HG03460 (cell line): Measurements from ENCODE around the gene PDGFRA.
"Not testable (repeated sequence)": the region's sequence is repeated elsewhere in the genome, so short reads cannot be mapped to it uniquely, and the experiment has no call there.

Experiments used
- ATAC-seq: cut with Tn5 transposase; IDR thresholded peaks from one replicate; pipeline ENCODE4 v1.9.1; 2021; ENCODE audit not compliant: unreplicated experiment

PDGFRA gene

DNA sequence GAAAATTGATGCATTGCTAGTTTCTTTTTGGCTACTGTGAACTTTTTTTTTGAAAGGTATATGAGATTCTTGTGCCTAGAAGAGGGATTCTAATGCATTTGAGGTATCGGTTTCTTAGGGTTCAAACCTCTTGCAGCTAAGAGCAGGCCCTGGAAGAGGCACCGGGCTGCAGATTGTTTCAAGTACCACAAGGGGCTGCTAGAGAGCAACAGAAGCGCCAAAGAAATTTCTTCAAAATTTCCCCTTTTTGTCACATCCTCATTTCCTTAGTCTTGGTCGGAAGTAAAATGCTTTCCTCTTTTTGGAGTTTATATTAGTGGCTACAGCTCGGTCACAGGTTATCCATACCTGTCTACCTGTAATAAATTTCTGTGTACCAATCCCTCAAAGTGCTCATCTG is 89.8 kb downstream of the PDGFRA start:
- ATAC-seq: no peak

DNA sequence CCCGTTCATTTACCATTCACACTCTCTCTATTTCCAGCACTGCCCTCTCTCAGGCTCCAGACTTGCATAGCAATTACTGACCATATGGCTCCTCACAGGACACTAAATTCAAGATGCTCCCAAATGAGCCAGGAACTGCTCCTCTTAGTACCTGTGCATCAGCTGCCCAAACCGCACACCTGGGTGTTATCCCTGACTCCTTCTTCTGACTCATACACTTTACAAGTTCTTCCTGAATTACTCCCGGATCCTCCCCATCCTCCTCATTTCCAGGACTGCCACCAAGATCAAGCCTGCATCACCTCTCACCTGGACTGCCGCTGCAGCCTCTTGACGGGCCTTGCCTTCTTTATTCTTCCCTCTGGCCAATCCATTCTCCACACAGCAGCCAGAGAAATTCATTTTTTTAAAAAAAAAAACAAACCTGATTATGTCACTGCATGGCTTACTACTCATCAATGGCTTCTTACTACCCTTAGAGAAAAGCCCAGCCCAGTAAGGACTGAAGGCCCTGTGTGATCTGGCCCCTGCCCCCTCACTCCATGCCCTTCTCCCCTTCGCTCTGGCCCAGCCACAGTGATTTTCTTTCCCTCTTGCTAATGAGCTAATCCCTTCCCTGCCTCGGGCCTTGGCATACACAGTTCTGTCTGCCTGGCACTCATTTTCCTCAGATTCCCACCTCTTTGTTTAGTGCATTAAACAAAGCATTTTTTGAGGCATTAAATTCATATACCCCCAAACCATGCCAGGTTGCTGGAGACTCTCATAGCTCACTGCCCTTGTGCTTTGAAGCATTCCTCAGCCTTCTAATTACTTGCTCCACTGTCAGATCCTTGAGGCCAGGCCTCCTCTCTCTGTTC is 92.0 kb downstream of the PDGFRA start:
- ATAC-seq: no peak

DNA sequence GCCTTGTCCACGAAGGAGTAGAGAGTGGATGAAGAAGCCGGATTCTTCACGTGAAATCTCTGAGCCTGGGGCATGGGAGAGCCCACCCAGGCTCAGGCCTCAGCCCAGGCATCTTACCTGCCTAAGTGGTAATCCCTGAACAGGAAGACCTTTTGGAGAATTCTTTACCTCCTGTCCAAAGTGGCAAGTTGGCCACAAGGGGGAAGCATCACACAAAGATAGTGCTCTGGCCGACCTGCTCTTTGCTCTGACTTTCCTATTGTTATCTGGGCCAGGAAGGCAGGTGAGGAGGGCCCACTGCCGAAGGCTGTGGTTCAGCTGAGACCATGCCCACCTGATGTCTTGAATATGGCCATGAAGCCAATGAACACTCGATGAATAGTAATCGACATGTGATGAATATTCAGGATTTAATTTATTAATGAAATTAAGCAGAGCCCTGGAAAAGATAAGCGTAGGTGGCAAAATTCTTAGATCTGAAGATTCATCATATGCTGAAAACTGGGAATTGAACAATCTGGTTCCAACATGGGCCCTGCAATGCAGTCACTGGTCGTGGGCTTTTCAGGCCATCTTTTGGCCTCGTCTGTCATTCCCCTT is 93.8 kb downstream of the PDGFRA start:
- no peak for ATAC-seq

DNA sequence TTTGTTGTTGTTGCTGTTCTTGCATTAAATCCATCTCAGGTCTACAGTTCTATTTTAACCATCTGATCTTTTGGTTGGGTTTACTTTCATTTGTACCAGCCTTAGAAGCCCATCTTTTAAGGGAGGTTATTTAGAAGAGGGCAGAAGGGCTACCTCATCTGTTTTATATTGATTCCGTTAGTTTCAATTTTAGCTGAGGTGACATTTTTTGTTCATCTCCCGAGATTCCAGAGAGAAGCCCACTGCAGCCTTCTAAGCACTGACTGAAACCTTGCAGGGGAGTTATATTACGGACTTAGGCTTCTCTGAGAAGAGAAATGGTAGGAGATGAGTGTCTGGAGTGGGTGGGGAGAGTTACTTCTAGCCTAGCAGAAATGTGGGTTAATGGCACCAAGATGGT is 101.8 kb downstream of the PDGFRA start:
- ATAC-seq: no peak

DNA sequence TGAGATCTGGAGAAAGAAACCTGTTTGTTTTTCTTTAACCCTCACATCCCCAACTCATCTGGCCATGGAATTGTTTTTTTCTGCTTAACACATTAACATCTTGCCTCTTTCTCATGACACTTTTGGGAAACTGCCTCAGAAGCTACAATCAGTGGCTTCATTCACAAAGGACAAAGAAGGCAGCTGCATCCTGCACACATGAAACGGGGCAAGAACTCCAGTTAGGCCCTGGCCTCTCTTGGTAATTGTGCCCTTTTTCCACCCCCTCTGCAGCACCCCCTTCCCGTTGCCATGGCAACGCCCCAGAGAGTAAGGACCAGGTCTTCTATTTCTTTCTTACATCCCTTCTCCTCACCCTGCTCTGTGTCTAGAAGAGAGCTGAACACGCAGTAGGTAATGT is 103.4 kb downstream of the PDGFRA start:
- ATAC-seq: no peak

DNA sequence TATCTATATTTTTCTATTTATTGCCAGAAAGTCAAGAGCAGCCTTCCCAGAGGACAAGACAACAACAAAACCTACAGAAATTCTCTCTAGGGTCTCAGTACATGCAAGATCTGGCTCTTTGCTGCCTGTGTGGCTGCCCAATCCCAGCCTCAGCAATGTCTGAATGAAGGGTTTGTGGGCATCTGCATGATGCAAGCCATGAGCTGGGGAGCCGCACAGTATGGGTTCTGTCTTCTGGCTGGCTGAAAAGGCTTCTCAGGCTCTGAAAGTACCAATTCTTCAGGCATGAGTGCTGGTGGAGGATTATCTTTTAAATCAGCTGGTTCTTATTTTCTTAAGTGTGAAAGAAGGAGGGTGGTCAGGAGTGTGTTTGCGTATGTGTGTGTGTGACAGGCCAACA is 104.6 kb downstream of the PDGFRA start:
- no peak for ATAC-seq

DNA sequence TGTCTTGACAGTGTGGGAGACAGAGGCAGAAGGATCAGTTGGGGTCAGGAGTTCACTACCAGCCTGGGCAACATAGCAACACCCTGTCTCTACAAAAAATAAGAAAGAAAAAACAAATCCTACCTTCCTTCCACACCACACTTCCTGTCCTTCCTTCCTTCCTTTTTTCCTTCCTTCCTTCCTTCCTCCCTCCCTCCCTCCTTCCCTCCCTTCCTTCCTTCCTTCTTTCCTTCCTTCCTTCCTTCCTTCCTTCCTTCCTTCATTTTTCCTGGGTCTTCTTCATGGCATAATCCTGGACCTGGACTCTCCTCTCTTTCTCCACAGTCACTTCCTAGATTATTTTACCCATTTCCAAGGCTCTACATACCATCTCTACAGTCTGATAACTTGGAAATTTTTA is 105.7 kb downstream of the PDGFRA start:
- ATAC-seq: not testable (repeated sequence)

DNA sequence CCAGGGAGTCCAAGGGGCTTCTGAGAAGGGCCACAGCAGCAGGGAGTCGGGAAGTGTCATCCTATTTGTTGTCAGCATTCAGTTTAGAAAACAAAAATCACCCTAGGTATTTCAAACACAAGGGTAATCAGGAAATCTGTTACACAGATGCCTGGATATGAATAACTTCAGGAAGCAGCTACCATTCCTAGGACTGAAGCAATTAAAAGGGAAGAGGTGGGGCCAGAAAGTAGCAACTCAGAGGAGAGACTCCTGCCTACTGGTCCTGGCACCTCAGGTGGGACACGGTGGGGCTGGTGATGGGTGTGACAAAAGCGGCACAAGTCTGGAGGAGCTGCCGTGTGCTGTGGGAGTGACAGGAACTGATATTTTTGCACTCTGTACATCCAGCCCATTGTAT is 107.9 kb downstream of the PDGFRA start:
- no peak for ATAC-seq

DNA sequence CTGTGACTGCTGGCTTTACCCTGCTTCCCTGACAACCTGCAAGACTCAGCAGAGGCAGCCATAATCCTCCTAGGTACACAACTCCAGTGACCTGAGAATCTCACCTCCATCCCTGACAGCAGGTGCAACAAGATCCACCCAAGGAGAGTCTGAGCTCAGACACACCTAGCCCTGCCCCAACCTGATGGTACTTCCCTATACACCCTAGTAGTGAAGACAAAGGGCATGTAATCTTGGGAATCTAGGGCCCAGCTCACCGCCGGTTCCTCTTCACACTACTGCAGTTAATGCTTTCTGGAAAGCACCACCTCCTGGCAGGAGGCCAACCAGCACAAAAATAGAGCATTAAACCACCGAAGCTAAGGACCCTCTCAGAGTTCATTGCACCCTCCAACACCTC is 113.0 kb downstream of the PDGFRA start:
- ATAC-seq: not testable (repeated sequence)
